GM18498 (cell line): Measurements from ENCODE around the gene SSX2B.
"Not testable (repeated sequence)": the region's sequence is repeated elsewhere in the genome, so short reads cannot be mapped to it uniquely, and the experiment has no call there.

Source experiments
- ATAC-seq: cut with Tn5 transposase; IDR thresholded peaks from one replicate; pipeline ENCODE4 v1.9.1; 2021; ENCODE audit warnings: mild to moderate bottlenecking, moderate library complexity; ENCODE audit not compliant: unreplicated experiment

SSX2B gene

DNA sequence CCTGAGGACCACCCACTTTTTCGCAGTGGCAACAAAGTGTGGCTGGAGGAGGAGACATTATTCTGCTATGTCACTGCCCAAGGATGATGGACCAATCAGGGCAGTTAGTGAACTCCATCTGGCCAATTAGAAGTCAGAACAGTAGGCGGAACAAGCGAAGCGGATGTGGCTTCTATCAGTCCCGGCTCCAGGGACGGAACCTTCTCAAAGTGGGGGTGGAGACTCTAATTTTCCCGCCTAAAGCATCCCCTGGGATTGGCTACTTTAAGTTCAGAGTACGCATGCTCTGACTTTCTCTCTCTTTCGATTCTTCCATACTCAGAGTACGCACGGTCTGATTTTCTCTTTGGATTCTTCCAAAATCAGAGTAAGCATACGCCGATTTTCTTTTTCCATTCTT lies at the start of gene SSX2B:
Gene SSX2B (plus strand): TSS at position 301 of the 400 bp plus-strand sequence. CDS start 1,429 bp downstream, outside the sequence.
- not testable (repeated sequence) for ATAC-seq

- not testable (repeated sequence) for ATAC-seq
Measured at GRCh38 chrX:52707078-52707477, 44.0 kb upstream of the SSX2B start, which contains the start of gene SSX2. Gene SSX2 (minus strand): TSS chrX:52707178. CDS start chrX:52705749, 1,429 bp downstream.

DNA sequence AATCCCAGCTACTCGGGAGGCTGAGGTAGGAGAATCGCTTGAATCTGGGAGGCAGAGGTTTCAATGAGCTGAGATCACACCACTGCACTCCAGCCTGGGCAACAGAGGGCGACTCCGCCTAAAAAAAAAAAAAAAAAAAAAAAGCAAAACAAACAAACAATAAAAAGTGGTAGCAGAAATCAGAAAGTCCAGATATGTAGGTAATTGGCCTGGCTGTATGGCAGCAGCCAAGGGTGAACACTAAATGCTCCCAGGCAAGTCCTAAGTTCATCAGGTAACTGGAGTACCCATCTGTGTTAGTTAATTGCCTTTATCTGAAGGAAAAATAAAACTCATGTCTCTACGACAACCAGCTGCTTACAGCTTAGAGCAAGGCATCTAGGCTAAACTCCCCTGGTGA lies 14.9 kb downstream of the SSX2B start:
- ATAC-seq: not testable (repeated sequence)

DNA sequence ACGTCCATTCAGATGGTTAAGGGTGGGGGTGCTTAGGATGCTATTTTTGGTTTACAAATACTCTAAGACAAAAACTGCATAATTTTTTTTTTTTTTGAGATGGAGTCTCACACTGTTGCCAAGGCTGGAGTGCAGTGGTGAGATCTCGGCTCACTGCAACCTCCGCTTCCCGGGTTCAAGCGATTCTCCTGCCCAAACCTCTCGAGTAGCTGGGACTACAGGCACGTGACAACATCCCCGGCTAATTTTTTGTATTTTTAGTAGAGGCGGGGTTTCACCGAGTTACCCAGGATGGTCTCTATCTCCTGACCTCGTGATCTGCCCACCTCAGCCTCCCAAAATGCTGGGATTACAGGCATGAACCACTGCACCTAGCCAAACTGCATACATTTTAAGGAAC lies 22.5 kb downstream of the SSX2B start:
- not testable (repeated sequence) for ATAC-seq

GRCh38 chrX:52797327-52797726 lies 46.3 kb downstream of the SSX2B start, which contains the start of gene SPANXN5:
Gene SPANXN5 (minus strand): TSS chrX:52797427. CDS start chrX:52797348, 79 bp downstream.
- ATAC-seq: not testable (repeated sequence)

- ATAC-seq: not testable (repeated sequence)
Measured at GRCh38 chrX:52804876-52805275, 53.8 kb downstream of the SSX2B start.
